Fibroblast of lung (primary cell): Measurements from ENCODE around the gene TAB3. TPM values are rescaled to one million over a fixed set of nuclear protein-coding genes. Genes with fewer than 3 reads are reported as not detected.

Experiments
- DNase-seq, 2 donors: peaks; one replicate each; pipeline versions ENCODE4 v3.0.0 to v3.0.0-alpha.2; 2010; ENCODE audit warnings: low read depth in 2 of 2
- H2AFZ ChIP-seq: 2 replicates; pipeline ENCODE4 v1.5.1; 2012; ENCODE audit warnings: low read length, control low read depth, inconsistent platforms
- H3K27ac ChIP-seq: 2 replicates; pipeline ENCODE4 v1.5.1; 2011; ENCODE audit warnings: low read length, control low read depth; ENCODE audit not compliant: insufficient read depth
- H3K27me3 ChIP-seq: 2 replicates; pipeline ENCODE4 v1.5.1; 2011; ENCODE audit warnings: mild to moderate bottlenecking, low read length; ENCODE audit not compliant: control insufficient read depth, insufficient read depth
- H3K36me3 ChIP-seq: 2 replicates; pipeline ENCODE4 v1.5.1; 2011; ENCODE audit warnings: low read length; ENCODE audit not compliant: control insufficient read depth, insufficient read depth
- H3K4me1 ChIP-seq: 2 replicates; pipeline ENCODE4 v1.5.1; 2011; ENCODE audit warnings: low read length; ENCODE audit not compliant: control insufficient read depth, insufficient read depth; ENCODE audit errors: extremely low read depth
- H3K4me2 ChIP-seq: 2 replicates; pipeline ENCODE4 v1.5.1; 2011; ENCODE audit warnings: low read length, control low read depth; ENCODE audit not compliant: insufficient read depth; ENCODE audit errors: extremely low read depth
- H3K4me3 ChIP-seq, 4 experiments: fragments of 200-600 bp in 1 of 4; sonication (generic) in 1 of 4; replicated peaks in 1 of 4; 2 replicates each; pipeline ENCODE4 v1.5.1; 2011 to 2016; ENCODE audit warnings: low read length in 4 of 4, low read depth in 3 of 4, mild to moderate bottlenecking in 3 of 4, control low read depth in 2 of 4, inconsistent platforms in 1 of 4, mixed read lengths in 1 of 4; ENCODE audit not compliant: insufficient read depth in 1 of 4; ENCODE audit errors: control extremely low read depth in 1 of 4
- H3K79me2 ChIP-seq: 2 replicates; pipeline ENCODE4 v1.5.1; 2012; ENCODE audit warnings: mild to moderate bottlenecking, low read length, inconsistent platforms; ENCODE audit not compliant: control insufficient read depth, insufficient read depth
- H3K9ac ChIP-seq: 2 replicates; pipeline ENCODE4 v1.5.1; 2011; ENCODE audit warnings: mild to moderate bottlenecking, low read length, control low read depth; ENCODE audit not compliant: insufficient read depth
- H3K9me3 ChIP-seq: 2 replicates; pipeline ENCODE4 v1.5.1; 2012; ENCODE audit warnings: low read depth, low read length; ENCODE audit not compliant: control insufficient read depth, insufficient read depth
- H4K20me1 ChIP-seq: 2 replicates; pipeline ENCODE4 v1.5.1; 2011; ENCODE audit warnings: low read length; ENCODE audit not compliant: control insufficient read depth, insufficient read depth; ENCODE audit errors: extremely low read depth
- EZH2 ChIP-seq: IDR thresholded peaks from 2 replicates; pipeline ENCODE4 v1.5.1; 2012; ENCODE audit warnings: low read length, control low read depth, mild to moderate bottlenecking; ENCODE audit errors: missing control alignments
- polyA plus RNA-seq, 2 donors: library from polyadenylated mRNA; depleted of rRNA in 1 of 2; stranded (reverse) in 1 of 2; unstranded in 1 of 2; fragments of >200 nt; gene quantifications; 2 replicates each; pipeline ENCODE4 v1.2.1, GENCODE V29; 2011 to 2012; ENCODE audit warnings: missing spikeins in 1 of 2
- total RNA-seq: library from RNA; depleted of rRNA; stranded (reverse); fragments of >200 nt; gene quantifications from 2 replicates; pipeline ENCODE4 v1.2.1, GENCODE V29; 2014
- TF ChIP-seq, protein P1 (sequence below), 2 donors: IDR thresholded peaks in 1 of 2; conservative IDR thresholded peaks in 1 of 2; 1 replicate in 1 of 2; 2 replicates in 1 of 2; pipeline ENCODE4 v1.5.1; 2011 to 2012; ENCODE audit warnings: low read length in 2 of 2, control low read depth in 1 of 2, inconsistent platforms in 1 of 2, low read depth in 1 of 2, mild to moderate bottlenecking in 1 of 2

The TAB3 gene
- total and polyA plus RNA-seq, 2 donors (not counting 1 experiment from before 2014, with no cell fraction given), result 8.6 to 14.9 TPM

- H3K36me3 ChIP-seq, result no peaks in the 10 kb centered on the region
- no peak for DNase-seq
Observed at GRCh38 chrX:30930143-30930542, 41.1 kb upstream of the TAB3 start.

DNA sequence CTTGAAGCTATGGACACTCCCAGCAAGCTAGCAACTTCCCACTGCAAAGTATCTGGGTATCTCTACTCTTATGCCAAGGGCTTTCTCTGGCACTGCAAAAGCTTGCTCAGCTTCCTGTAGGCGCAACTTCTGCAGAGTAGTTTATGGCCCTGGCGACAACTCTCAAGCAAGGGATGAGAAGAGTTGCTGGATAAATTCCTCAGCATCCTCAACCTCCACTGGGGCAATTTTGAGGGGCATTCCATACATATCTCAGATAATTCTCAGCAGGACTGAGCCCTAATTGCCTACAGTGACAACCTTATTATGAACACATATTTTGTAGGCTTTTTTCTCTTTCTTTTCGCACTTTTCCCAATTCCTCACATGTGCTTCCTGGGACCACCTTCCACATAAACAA lies 31.2 kb upstream of the TAB3 start:
- DNase-seq, result no peak

More at GRCh38 chrX:30930143-30930542, 41.1 kb upstream of the TAB3 start:
- H3K79me2 ChIP-seq, result no peaks in the 10 kb centered on the region
- no peak overlapping the region for H2AFZ ChIP-seq
- no peak overlapping the region for H3K4me2 ChIP-seq
- H3K9me3 ChIP-seq, result no peaks in the 10 kb centered on the region
- no peak overlapping the region for H3K27ac ChIP-seq
- H3K27me3 ChIP-seq, result no peaks in the 10 kb centered on the region
- no peak for TF ChIP-seq EZH2
- TF ChIP-seq, protein P1, sequence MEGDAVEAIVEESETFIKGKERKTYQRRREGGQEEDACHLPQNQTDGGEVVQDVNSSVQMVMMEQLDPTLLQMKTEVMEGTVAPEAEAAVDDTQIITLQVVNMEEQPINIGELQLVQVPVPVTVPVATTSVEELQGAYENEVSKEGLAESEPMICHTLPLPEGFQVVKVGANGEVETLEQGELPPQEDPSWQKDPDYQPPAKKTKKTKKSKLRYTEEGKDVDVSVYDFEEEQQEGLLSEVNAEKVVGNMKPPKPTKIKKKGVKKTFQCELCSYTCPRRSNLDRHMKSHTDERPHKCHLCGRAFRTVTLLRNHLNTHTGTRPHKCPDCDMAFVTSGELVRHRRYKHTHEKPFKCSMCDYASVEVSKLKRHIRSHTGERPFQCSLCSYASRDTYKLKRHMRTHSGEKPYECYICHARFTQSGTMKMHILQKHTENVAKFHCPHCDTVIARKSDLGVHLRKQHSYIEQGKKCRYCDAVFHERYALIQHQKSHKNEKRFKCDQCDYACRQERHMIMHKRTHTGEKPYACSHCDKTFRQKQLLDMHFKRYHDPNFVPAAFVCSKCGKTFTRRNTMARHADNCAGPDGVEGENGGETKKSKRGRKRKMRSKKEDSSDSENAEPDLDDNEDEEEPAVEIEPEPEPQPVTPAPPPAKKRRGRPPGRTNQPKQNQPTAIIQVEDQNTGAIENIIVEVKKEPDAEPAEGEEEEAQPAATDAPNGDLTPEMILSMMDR (conservative IDR thresholded peaks at IDR 0.05 in 1 of 2, IDR thresholded peaks at IDR 0.05 in 1 of 2; ENCODE audit: low read depth in 1 of 2, low read length in 2 of 2), result no peak
- H4K20me1 ChIP-seq, result no peaks in the 10 kb centered on the region
- H3K4me1 ChIP-seq, result no peaks in the 10 kb centered on the region
- no peak overlapping the region for H3K4me3 ChIP-seq
- H3K9ac ChIP-seq, result no peak overlapping the region

DNA sequence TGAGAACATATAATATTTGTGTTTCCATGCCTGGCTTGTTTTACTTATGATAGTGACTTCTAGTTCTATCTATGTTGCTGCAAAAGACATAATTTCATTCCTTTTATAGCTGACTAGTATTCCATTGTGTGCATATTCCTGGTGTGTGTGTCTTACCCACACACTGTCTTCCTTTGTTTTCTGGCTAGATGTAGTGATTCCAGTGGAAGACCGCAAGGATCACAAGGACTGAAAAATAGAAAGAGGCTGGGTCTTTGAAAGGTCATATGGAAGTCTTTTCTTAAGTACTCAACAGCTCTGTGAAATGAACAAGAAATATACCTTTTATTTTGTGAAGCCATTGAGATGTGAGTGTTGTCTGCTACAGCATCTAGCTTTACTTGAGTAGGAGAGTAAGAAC lies 29.4 kb upstream of the TAB3 start:
- Histone ChIP-seq H3K27ac (no peak overlapping the region), H4K20me1 (no peaks in the 10 kb centered on the region), H3K79me2 (no peaks in the 10 kb centered on the region), H3K4me3 (no peak overlapping the region), H3K36me3 (no peaks in the 10 kb centered on the region), H3K4me2 (no peak overlapping the region), H3K9ac (no peak overlapping the region), H3K9me3 (no peaks in the 10 kb centered on the region), H2AFZ (no peak overlapping the region), H3K27me3 (no peaks in the 10 kb centered on the region), H3K4me1 (no peaks in the 10 kb centered on the region)
- DNase-seq, result no peak
- TF ChIP-seq, protein P1 (conservative IDR thresholded peaks at IDR 0.05 in 1 of 2, IDR thresholded peaks at IDR 0.05 in 1 of 2; ENCODE audit: low read depth in 1 of 2, low read length in 2 of 2), result no peak
- no peak for TF ChIP-seq EZH2

More for the DNA sequence above, 31.2 kb upstream of the TAB3 start:
- Histone ChIP-seq H3K36me3 (no peaks in the 10 kb centered on the region), H4K20me1 (no peaks in the 10 kb centered on the region), H3K4me3 (no peak overlapping the region), H3K27me3 (no peaks in the 10 kb centered on the region), H3K4me1 (no peaks in the 10 kb centered on the region), H3K9me3 (no peaks in the 10 kb centered on the region), H3K79me2 (no peaks in the 10 kb centered on the region), H3K27ac (no peak overlapping the region), H3K9ac (no peak overlapping the region), H2AFZ (no peak overlapping the region), H3K4me2 (no peak overlapping the region)
- TF ChIP-seq, protein P1 (conservative IDR thresholded peaks at IDR 0.05 in 1 of 2, IDR thresholded peaks at IDR 0.05 in 1 of 2; ENCODE audit: low read depth in 1 of 2, low read length in 2 of 2), result no peak
- no peak for TF ChIP-seq EZH2
